Stimulated activated CD8-positive, alpha-beta memory T cell treated with anti-CD3 and anti-CD28 coated beads, Interleukin-12 subunit alpha, Interleukin-12 subunit beta, amount 100 ng/mL, for 24 hours (primary cell): ENCODE data around the gene CAMK2D.

ENCODE experiments used
- DNase-seq: peaks from one replicate; pipeline ENCODE4 v3.0.0-alpha.2; 2020; ENCODE audit errors: extremely low read depth

CAMK2D gene

DNA sequence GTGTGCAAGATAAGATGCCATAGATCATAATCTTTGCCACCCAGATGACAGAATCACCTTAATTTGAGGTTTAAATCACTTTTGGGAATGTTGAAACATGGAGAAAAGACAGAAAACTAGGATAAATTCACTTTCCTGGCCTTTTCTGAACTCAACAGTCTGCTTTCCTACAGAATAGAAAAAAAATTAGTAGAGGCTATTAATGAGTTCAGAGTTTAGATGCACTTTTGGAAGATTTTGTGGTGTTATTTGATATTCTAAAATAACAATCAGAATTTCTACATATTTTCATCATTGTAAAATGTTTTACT is 195.9 kb downstream of the CAMK2D start:
- DNase-seq = no peak

DNA sequence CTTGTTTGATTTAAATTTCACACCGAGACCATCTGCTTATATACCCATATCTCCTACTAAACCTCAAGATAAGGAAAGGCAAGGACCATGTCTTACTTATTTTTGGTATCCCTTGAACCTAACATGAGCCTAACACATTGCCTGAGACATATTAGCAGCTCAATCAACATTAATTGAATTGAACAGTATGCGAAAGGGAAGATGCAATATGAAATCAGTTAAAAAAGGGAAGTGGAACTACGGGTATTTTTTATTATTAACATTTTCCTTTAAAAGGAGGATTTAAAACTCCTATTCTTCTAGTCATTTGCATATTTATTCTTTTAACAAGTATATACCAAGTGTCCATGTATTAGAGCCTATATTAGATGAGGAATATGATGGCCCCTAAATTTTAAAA is 197.0 kb downstream of the CAMK2D start:
- no peak for DNase-seq

DNA sequence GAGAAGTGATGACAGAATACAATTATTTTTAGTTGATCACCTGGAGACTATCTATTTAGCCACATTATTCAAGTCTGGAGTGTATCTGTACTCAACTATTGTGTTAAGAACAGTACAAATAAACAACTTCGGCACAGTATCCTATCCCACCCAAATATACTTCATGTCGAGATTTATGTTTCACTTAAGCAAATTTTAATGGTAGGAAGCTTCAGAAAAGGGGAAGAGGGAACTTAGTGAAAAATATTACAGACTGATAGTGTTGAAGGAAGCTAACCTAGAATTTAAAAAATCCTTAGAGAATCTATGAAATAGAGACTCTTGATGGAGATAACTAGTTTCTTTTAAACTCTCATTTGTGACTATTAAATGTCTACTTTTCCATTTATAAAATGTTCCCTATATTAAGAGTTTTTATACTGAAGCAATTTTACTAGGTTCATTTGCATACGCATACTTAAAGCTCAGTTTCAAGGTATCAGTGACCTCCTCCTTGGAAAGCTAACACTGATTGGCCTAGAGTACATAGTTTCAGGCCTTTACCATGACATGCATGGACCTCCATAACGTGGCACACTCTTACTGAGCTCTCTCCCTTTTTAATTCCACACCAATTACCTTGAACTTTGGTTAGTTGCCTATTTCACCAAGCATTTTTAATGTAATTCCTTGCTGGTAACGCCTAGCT is 197.7 kb downstream of the CAMK2D start:
- no peak for DNase-seq

GRCh38 chr4:113561758-113562157 is 199.8 kb downstream of the CAMK2D start:
- DNase-seq = no peak

- DNase-seq = no peak
These were observed 200.4 kb downstream of the CAMK2D start for GRCh38 chr4:113561092-113561491.

DNA sequence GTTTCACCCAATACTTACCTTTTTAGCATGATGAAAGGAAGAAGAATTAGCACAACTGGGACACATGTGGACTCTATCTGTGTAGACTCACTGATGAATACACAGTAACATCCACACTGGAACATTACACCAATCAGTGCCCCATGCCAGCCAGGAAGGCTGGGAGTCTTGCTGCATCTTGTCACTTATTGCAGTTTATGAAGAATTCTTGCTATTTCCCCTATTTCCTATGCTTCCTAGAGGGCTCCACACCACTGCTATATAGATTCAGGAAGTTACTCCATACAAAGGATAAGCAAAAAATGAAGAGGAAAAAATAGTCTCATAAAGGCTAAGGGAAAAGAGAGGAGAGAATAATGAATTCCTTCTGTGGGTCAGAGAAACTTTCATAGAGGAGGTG is 201.0 kb downstream of the CAMK2D start:
- no peak for DNase-seq

DNA sequence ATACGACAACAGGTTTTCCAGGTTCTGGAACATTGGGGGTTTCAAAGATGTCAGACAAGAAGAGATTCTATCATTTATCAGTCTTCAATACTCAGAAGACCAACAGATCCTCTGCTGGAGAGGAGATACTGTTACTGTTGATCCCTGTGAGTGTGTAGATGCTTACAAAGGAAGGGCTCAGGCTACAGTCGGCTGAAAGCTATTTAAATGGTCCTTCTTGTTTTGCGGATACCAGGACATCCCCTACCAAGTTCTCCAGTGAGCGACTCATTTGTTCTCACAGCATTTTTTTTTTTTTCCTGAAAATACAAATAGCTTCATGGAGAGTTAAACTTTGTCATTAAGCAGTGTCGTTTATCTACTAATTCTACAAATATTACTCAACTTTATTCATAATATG is 201.6 kb downstream of the CAMK2D start:
- no peak for DNase-seq

DNA sequence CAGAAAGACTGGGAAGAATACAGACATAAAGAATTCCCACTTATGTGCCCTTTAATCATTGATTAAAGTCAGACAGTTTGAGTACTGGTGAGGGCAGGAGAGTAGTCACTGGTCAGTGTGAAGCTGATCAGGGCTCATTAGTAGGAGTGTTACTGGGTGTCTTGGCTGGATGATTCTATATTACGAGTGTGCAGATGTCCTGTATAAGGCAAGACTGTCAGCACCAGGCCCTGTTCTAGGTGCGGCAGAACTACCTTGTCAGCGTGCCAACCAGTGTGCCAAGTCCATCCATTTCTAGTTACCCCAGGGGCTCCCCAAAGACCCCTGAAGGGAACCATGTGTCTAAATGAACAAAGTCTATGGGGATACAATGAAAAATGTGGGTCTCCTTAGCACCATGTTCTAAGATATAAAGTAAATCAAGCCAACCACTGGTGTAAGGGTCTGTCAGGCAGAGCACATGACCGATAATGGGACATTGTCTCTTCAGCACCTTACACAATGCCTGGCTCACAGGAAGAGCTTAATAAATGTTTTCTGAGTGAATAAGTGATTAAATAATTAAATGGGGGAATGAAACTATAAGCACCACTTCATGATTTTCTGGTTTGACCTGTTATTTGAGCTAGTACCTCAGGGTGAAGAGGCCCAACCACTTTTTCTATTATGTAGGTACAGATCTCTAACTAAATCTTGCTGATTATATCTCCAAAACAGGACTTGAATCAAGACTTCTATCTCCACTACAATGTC is 205.0 kb downstream of the CAMK2D start:
- no peak for DNase-seq

- DNase-seq = no peak
These were observed 205.7 kb downstream of the CAMK2D start for GRCh38 chr4:113555868-113556267.

DNA sequence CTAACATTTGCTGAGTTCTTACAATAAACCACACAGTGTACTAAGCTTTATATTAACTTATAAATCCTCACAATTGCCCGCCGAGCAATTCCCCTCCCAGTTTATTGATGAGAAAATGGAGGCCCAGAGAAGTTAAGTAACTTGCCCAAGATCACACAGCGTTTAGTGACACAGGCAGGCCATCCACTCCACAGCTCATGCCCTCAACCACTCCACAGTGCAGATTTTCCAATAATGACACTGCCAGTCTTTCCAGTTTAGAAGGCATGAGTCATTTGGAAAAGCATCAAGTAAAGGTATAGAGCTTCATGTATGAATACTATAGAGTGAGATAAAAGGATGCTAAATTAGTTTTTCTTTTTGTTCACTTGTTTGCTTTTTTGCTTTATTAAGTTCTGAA is 208.5 kb downstream of the CAMK2D start:
- no peak for DNase-seq

GRCh38 chr4:113550510-113550909 is 211.0 kb downstream of the CAMK2D start:
- no peak for DNase-seq

GRCh38 chr4:113548303-113548702 is 213.2 kb downstream of the CAMK2D start:
- DNase-seq = no peak

DNA sequence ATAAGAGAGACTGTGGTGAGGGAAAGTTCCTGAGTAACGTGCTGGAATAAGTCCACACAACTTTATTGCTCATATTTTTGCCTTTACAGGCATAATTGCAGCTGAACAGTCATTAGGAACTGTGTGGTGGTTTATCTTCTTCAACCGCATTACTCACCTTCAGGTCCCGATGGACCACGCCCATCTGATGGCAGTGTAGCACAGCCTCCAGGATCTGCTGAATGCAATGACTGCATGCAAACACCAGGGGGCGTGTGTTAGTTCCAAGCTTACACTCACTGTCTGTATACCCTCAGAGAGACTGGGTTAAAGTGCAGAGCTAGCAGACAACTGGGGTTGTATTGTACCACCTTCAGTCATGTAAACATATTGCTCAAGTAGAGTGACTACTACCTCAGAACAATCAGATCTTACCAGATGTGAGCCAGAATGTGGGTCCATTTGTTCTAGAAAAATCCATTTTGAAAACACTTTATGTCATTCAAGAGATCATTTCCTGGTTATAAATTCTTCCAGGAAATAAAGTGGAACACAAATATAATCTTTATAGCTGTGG is 214.0 kb downstream of the CAMK2D start:
- DNase-seq = peak; percentile 80

DNA sequence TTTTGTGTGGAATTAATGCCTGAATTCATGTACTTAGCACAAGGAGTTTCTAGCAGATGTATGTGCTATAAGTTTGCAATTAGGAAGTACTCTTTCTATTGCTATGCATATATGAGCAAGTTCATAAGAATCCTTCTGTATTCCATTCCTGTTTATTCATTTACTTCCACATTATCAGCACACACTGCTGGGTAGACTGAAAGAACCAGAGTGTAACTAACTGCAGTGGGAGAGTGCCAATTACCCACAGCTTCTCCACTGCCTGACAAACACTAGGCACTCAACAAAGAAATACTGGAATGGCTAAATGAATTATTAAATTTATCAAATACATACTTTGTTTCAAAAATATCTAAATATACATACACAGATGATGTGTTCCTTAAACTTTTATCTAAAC is 219.6 kb downstream of the CAMK2D start:
- DNase-seq = no peak

DNA sequence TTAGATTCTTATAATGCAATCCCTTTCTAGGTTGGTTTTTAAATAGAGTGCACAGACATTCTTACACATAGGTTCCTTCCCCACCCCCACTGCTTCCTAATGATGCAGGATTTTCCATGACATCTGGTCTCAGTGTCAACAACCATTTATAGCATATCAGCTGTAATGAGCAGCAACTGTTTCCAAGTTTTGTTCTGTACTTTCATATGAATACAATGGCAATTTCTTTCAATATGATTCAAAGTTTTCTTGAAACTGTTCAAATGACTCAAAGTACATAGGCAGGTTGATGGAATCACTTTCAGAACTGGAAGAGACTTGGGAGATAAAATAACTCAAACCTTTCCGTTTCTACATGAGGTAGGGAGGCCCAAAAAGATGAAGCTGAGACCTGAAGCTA is 220.7 kb downstream of the CAMK2D start:
- peak; percentile 23 for DNase-seq

DNA sequence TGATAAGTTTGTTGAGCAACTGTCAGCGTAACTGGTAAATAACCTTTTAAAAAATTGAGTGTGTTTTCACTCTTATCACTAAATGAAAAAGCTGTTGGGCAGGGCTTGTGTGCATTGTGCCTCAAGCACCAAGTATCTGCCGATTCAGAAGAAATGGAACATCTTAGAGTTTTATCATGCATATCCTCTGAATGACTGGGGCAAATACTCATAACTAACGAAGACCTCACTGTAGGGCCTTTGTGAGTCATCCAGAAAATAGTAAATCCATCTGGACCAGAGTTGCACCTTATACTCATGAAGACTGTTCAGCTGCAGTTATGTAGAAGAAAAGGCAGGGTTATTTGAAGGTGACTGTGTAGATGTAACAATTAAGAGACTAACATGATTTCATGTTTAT is 222.1 kb downstream of the CAMK2D start:
- DNase-seq = no peak

GRCh38 chr4:113537628-113538027 is 223.9 kb downstream of the CAMK2D start:
- no peak for DNase-seq

GRCh38 chr4:113537203-113537602 is 224.3 kb downstream of the CAMK2D start:
- no peak for DNase-seq

DNA sequence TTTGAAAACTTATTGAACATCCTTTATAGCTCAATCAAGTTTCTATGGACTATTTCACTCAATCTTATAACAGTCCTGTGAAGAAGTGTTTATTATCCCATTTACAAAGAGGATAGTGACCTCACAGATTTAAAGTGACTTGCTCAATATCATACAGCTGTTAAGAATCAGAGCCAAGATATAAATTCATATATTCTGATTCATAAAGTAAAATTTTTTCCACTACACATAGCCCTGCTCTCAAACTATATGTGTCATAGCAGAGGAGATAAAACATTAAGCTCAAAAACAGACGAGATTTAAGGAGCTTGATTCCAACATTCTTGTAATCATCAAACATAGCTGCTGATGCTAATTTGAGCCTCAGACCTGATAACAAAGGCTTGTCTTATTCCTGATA is 226.8 kb downstream of the CAMK2D start:
- DNase-seq = no peak

DNA sequence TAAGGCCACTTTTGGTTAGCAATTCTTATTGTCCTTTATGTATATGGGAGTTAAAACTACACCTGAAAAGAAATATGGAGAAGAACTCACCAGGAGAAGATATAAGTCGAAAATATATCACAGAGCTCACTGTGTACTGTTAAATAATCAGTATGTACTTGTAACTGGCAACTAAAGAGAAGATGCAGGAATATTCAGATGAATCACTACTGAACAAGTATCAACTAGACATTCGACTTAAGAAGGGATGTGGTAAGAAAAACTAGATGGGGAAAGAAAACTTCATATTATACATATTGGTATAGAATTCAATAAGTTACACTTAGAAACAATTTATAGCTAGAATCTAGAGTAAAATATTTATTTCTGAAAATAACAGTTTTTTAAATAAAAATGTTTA is 230.0 kb downstream of the CAMK2D start:
- no peak for DNase-seq

- no peak for DNase-seq
These were observed 233.1 kb downstream of the CAMK2D start for GRCh38 chr4:113528395-113528794.

GRCh38 chr4:113525521-113525920 is 236.0 kb downstream of the CAMK2D start:
- no peak for DNase-seq

GRCh38 chr4:113524505-113525186 is 236.9 kb downstream of the CAMK2D start:
- DNase-seq = no peak
